Measurements from ENCODE around the gene TPM2.
A peak's percentile ranks its signal among the peaks of the same experiment; 100 is the strongest.
"Not testable (repeated sequence)": the region's sequence is repeated elsewhere in the genome, so short reads cannot be mapped to it uniquely, and the experiment has no call there.

The TPM2 gene

GRCh38 chr9:35651956-35652828 lies 37.5 kb downstream of the TPM2 start:
- DNase-seq: no peak

GRCh38 chr9:35650341-35651158 lies 39.2 kb downstream of the TPM2 start, which contains the start of gene SIT1:
Gene SIT1 (minus strand): TSS chr9:35650931. CDS start chr9:35650853, 78 bp downstream.
- DNase-seq: peak; percentile 47

- peak; percentile 53 for DNase-seq
Measured at GRCh38 chr9:35649431-35650340, 40.0 kb downstream of the TPM2 start.

- peak; percentile 92 for DNase-seq
Measured at GRCh38 chr9:35646533-35647265, 43.0 kb downstream of the TPM2 start.

GRCh38 chr9:35646153-35646532 lies 43.6 kb downstream of the TPM2 start:
- no peak for DNase-seq

- not testable (repeated sequence) for DNase-seq
Measured at GRCh38 chr9:35645736-35646135, 44.0 kb downstream of the TPM2 start.

GRCh38 chr9:35643046-35643445 lies 46.7 kb downstream of the TPM2 start:
- no peak for DNase-seq

- not testable (repeated sequence) for DNase-seq
Measured at GRCh38 chr9:35641478-35641877, 48.2 kb downstream of the TPM2 start.

GRCh38 chr9:35640431-35640830 lies 49.3 kb downstream of the TPM2 start:
- DNase-seq: not testable (repeated sequence)

GRCh38 chr9:35639631-35640030 lies 50.1 kb downstream of the TPM2 start:
- DNase-seq: no peak

GRCh38 chr9:35639225-35639624 lies 50.5 kb downstream of the TPM2 start:
- not testable (repeated sequence) for DNase-seq

- peak; percentile 62 for DNase-seq
Measured at GRCh38 chr9:35638751-35639150, 51.0 kb downstream of the TPM2 start.

GRCh38 chr9:35637427-35637955 lies 52.2 kb downstream of the TPM2 start:
- not testable (repeated sequence) for DNase-seq

- not testable (repeated sequence) for DNase-seq
Measured at GRCh38 chr9:35636877-35637246, 52.9 kb downstream of the TPM2 start.

- no peak for DNase-seq
Measured at GRCh38 chr9:35636135-35636876, 53.4 kb downstream of the TPM2 start.

- no peak for DNase-seq
Measured at GRCh38 chr9:35635730-35636129, 54.0 kb downstream of the TPM2 start.
